Right cardiac atrium (tissue), 5 donors: ENCODE measurements around the gene DPH7. TPM values are rescaled to one million over a fixed set of nuclear protein-coding genes. Genes with fewer than 3 reads are reported as not detected.
"Not testable (repeated sequence)": the region's sequence is repeated elsewhere in the genome, so short reads cannot be mapped to it uniquely, and the experiment has no call there.

Source experiments
- ATAC-seq, 2 donors: fragments of 200-7000 bp; cut with Tn5 transposase; one replicate each; pipeline versions ENCODE4 v1.8.0 to v1.9.1; 2020; ENCODE audit warnings: moderate library complexity in 2 of 2, mild to moderate bottlenecking in 1 of 2
- DNase-seq, 3 donors: peaks; one replicate each; pipeline ENCODE4 v3.0.0-alpha.2; 2020
- H3K27ac ChIP-seq: one replicate; pipeline ENCODE4 v1.5.1; 2013; ENCODE audit warnings: mild to moderate bottlenecking, low read length, control low read depth, moderate library complexity
- H3K27me3 ChIP-seq: one replicate; pipeline ENCODE4 v1.6.1; 2013; ENCODE audit not compliant: control insufficient read depth, insufficient read depth
- H3K4me1 ChIP-seq: one replicate; pipeline ENCODE4 v1.6.1; 2013; ENCODE audit warnings: low read length; ENCODE audit not compliant: control insufficient read depth, insufficient read depth
- H3K4me3 ChIP-seq: one replicate; pipeline ENCODE4 v1.5.1; 2013; ENCODE audit warnings: low read length, control low read depth
- H3K9me3 ChIP-seq: one replicate; pipeline ENCODE4 v1.6.1; 2013; ENCODE audit warnings: low read length; ENCODE audit not compliant: control insufficient read depth
- WGBS: extraction: QIAGEN DNeasy Blood & Tissue Kit; methylation state at CpG from one replicate; pipeline ENCODE4 v1.1.7; 2013; 5-methylcytosine and 5-hydroxymethylcytosine counted together
- intact Hi-C, 4 donors: fragments of 100-400 bp; cut with DNase I; formaldehyde crosslinking; loops; one replicate each; pipeline versions ENCODE4 v1.11.0 to v1.14.0; 2022 to 2023
- polyA plus RNA-seq: library from polyadenylated mRNA; stranded (reverse); fragments of 200-250 nt; gene quantifications from one replicate; pipeline ENCODE4 v1.2.3, GENCODE V29; 2013
- total RNA-seq, 4 donors: library from RNA; stranded (reverse); fragmentation: NEBNext Ultra II Directional; extraction: Animal tissue kit (Norgen Biotek cat#: 25700); gene quantifications; one replicate each; pipeline ENCODE4 v1.2.1, GENCODE V29; 2021
- donor health status: healthy with polysubstance abuse.
- donor health status: DM: no; HTN: yes; CAD: no.
- donor health status: DM: no; HTN: no; CAD: no.
- donor health status: DM: no; HTN: yes; CAD: no; lungs with severe emphysema.
- donor health status: DM: yes; HTN: yes; CAD: no.

DPH7 gene
- total and polyA plus RNA-seq, 5 donors, result 17.8 to 28.1 (median 20.5) TPM

GRCh38 chr9:137530331-137530730, 48.4 kb downstream of the DPH7 start:
- intact Hi-C loops, result no loop called here
- 64% methylated on average over 5 of the region's 5 CpGs for WGBS
- DNase-seq (no peak), ATAC-seq (no peak)
- no peak overlapping the region for H3K27ac ChIP-seq
- H3K4me3 ChIP-seq, result no peak overlapping the region
- H3K27me3 ChIP-seq, result no peaks in the 10 kb centered on the region
- no peaks in the 10 kb centered on the region for H3K4me1 ChIP-seq
- no peaks in the 10 kb centered on the region for H3K9me3 ChIP-seq

- Histone ChIP-seq H3K4me3 (no peak overlapping the region), H3K4me1 (no peaks in the 10 kb centered on the region), H3K9me3 (no peaks in the 10 kb centered on the region), H3K27me3 (no peaks in the 10 kb centered on the region), H3K27ac (no peak overlapping the region)
- no peak for DNase-seq
- ATAC-seq, result no peak
- 82% methylated on average over 5 of the region's 5 CpGs for WGBS
- intact Hi-C loops, result loop anchor here in 2 of 4 donors (10.0 kb wide), 1 partner anchor 230 kb away; no protein-coding TSS in a partner anchor
Observed at GRCh38 chr9:137524981-137525317, 53.8 kb downstream of the DPH7 start.

GRCh38 chr9:137524161-137524980, 54.4 kb downstream of the DPH7 start:
- H3K4me1 ChIP-seq, result no peaks in the 10 kb centered on the region
- no peak overlapping the region for H3K4me3 ChIP-seq
- no peak overlapping the region for H3K27ac ChIP-seq
- no peaks in the 10 kb centered on the region for H3K9me3 ChIP-seq
- ATAC-seq (no peak), DNase-seq (no peak)
- H3K27me3 ChIP-seq, result no peaks in the 10 kb centered on the region
- WGBS, result 94% methylated on average over 33 of the region's 33 CpGs
- intact Hi-C loops, result loop anchor here in 2 of 4 donors (10.0 kb wide), 1 partner anchor 230 kb away; no protein-coding TSS in a partner anchor

GRCh38 chr9:137522746-137523455, 55.8 kb downstream of the DPH7 start:
- Histone ChIP-seq H3K27ac (no peak overlapping the region), H3K4me1 (no peaks in the 10 kb centered on the region), H3K27me3 (no peaks in the 10 kb centered on the region), H3K4me3 (no peak overlapping the region), H3K9me3 (no peaks in the 10 kb centered on the region)
- DNase-seq (no peak), ATAC-seq (peak in 1 of 2 donors; percentile 26)
- 93% methylated on average over 36 of the region's 36 CpGs for WGBS
- intact Hi-C loops, result loop anchor here in 2 of 4 donors (10.0 kb wide), 1 partner anchor 228 kb away; no protein-coding TSS in a partner anchor

- Histone ChIP-seq H3K27me3 (no peaks in the 10 kb centered on the region), H3K4me3 (no peak overlapping the region), H3K27ac (no peak overlapping the region), H3K9me3 (no peaks in the 10 kb centered on the region), H3K4me1 (no peaks in the 10 kb centered on the region)
- ATAC-seq, result no peak
- 94% methylated on average over 18 of the region's 18 CpGs for WGBS
- no peak for DNase-seq
- intact Hi-C loops, result loop anchor here in 2 of 4 donors (10.0 kb wide), 1 partner anchor 227 kb away; no protein-coding TSS in a partner anchor
Observed at GRCh38 chr9:137521405-137521985, 57.2 kb downstream of the DPH7 start.

GRCh38 chr9:137520614-137521404, 57.9 kb downstream of the DPH7 start:
- H3K27me3 ChIP-seq, result no peaks in the 10 kb centered on the region
- H3K27ac ChIP-seq, result no peak overlapping the region
- no peak overlapping the region for H3K4me3 ChIP-seq
- WGBS, result 83% methylated on average over 30 of the region's 30 CpGs
- ATAC-seq (no peak), DNase-seq (peak in 1 of 3 donors; percentile 47)
- H3K4me1 ChIP-seq, result no peaks in the 10 kb centered on the region
- H3K9me3 ChIP-seq, result no peaks in the 10 kb centered on the region
- intact Hi-C loops, result loop anchor here in 2 of 4 donors (10.0 kb wide), 1 partner anchor 226 kb away; no protein-coding TSS in a partner anchor

- Histone ChIP-seq H3K4me1 (no peaks in the 10 kb centered on the region), H3K27me3 (no peaks in the 10 kb centered on the region), H3K4me3 (no peak overlapping the region), H3K9me3 (no peaks in the 10 kb centered on the region), H3K27ac (no peak overlapping the region)
- ATAC-seq, result no peak
- peak in 1 of 3 donors; percentile 49 for DNase-seq
- WGBS, result 88% methylated on average over 10 of the region's 10 CpGs
- intact Hi-C loops, result no loop called here
Observed at GRCh38 chr9:137519553-137519952, 59.2 kb downstream of the DPH7 start.

- H3K27me3 ChIP-seq, H3K27ac ChIP-seq, H3K4me1 ChIP-seq, ATAC-seq, H3K9me3 ChIP-seq, H3K4me3 ChIP-seq, intact Hi-C loops: not testable (repeated sequence)
- WGBS, result 89% methylated on average over 13 of the region's 13 CpGs
- peak in 1 of 3 donors; percentile 23 for DNase-seq
Observed at GRCh38 chr9:137518661-137519459, 59.9 kb downstream of the DPH7 start.

GRCh38 chr9:137516144-137516917, 62.4 kb downstream of the DPH7 start:
- H3K4me1 ChIP-seq, result no peaks in the 10 kb centered on the region
- H3K27me3 ChIP-seq, result no peaks in the 10 kb centered on the region
- peak in 1 of 3 donors; percentile 45 for DNase-seq
- no peak overlapping the region for H3K27ac ChIP-seq
- H3K4me3 ChIP-seq, result no peak overlapping the region
- intact Hi-C loops, result no loop called here
- H3K9me3 ChIP-seq, result no peaks in the 10 kb centered on the region
- ATAC-seq, result no peak
- WGBS, result 84% methylated on average over 10 of the region's 10 CpGs
